ENCODE results near the gene ZNF597. TPM values are rescaled to one million over a fixed set of nuclear protein-coding genes. Genes with fewer than 3 reads are reported as not detected.

Gene ZNF597
- total RNA-seq, 4 donors from 2014 or later: 1.1 to 3.3 (median 1.8) TPM

GRCh38 chr16:3458278-3458851 lies 15.1 kb upstream of the ZNF597 start:
- no peak for TF ChIP-seq POLR2A (IDR thresholded peaks at IDR 0.05)
- TF ChIP-seq CTCF (IDR thresholded peaks at IDR 0.05): no peak
- Histone ChIP-seq H3K9me3 (no peaks in the 10 kb centered on the region), H3K27ac (peak overlapping the region; percentile 92 to 98 (median 94)), H3K27me3 (no peaks in the 10 kb centered on the region), H3K4me3 (peak overlapping the region; percentile 67 to 98 (median 80)), H3K4me1 (peaks cover 0 to 45% (median 9%) of the 10 kb centered on the region in 4 donors), H3K36me3 (no peaks in the 10 kb centered on the region)
- DNase-seq: peak in 1 of 3 donors; percentile 64

GRCh38 chr16:3457434-3458252 lies 14.3 kb upstream of the ZNF597 start:
- H3K27me3 ChIP-seq: no peaks in the 10 kb centered on the region
- TF ChIP-seq CTCF (IDR thresholded peaks at IDR 0.05): peak; percentile 35 to 69 (median 64)
- peak; percentile 49 to 58 for TF ChIP-seq POLR2A (IDR thresholded peaks at IDR 0.05)
- H3K36me3 ChIP-seq: no peaks in the 10 kb centered on the region
- peak overlapping the region; percentile 92 to 98 (median 94) for H3K27ac ChIP-seq
- peaks cover 0 to 45% (median 9%) of the 10 kb centered on the region in 4 donors for H3K4me1 ChIP-seq
- H3K9me3 ChIP-seq: no peaks in the 10 kb centered on the region
- peak; percentile 85 to 95 (median 93) for DNase-seq
- H3K4me3 ChIP-seq: peak overlapping the region; percentile 67 to 98 (median 80)

- DNase-seq: no peak
- H3K36me3 ChIP-seq: no peaks in the 10 kb centered on the region
- H3K4me1 ChIP-seq: peaks cover 0 to 24% (median 5%) of the 10 kb centered on the region in 4 donors
- H3K4me3 ChIP-seq: no peak overlapping the region
- H3K27me3 ChIP-seq: no peaks in the 10 kb centered on the region
- no peak overlapping the region for H3K27ac ChIP-seq
- H3K9me3 ChIP-seq: no peaks in the 10 kb centered on the region
- TF ChIP-seq POLR2A (IDR thresholded peaks at IDR 0.05) (no peak), CTCF (IDR thresholded peaks at IDR 0.05) (no peak)
These were observed 11.4 kb upstream of the ZNF597 start for GRCh38 chr16:3454631-3455147.

- Histone ChIP-seq H3K9me3 (no peaks in the 10 kb centered on the region), H3K4me1 (peaks cover 0 to 18% (median 3%) of the 10 kb centered on the region in 4 donors), H3K36me3 (peaks cover 0 to 4% (median 0%) of the 10 kb centered on the region in 3 donors), H3K27me3 (no peaks in the 10 kb centered on the region), H3K27ac (no peak overlapping the region), H3K4me3 (no peak overlapping the region)
- TF ChIP-seq CTCF (IDR thresholded peaks at IDR 0.05) (no peak), POLR2A (IDR thresholded peaks at IDR 0.05) (no peak)
- DNase-seq: no peak
These were observed 10.8 kb upstream of the ZNF597 start for GRCh38 chr16:3454093-3454492.

- Histone ChIP-seq H3K27me3 (no peaks in the 10 kb centered on the region), H3K36me3 (peaks cover 0 to 12% (median 0%) of the 10 kb centered on the region in 3 donors), H3K4me3 (peak overlapping the region; percentile 43 to 73 (median 57)), H3K4me1 (no peaks in the 10 kb centered on the region), H3K27ac (peak overlapping the region; percentile 67 to 86 (median 78)), H3K9me3 (no peaks in the 10 kb centered on the region)
- TF ChIP-seq CTCF (IDR thresholded peaks at IDR 0.05) (peak in 2 of 6 experiments; percentile 30 to 41), POLR2A (IDR thresholded peaks at IDR 0.05) (peak; percentile 9 to 20)
- DNase-seq: peak in 1 of 3 donors; percentile 49
These were observed 706 bp upstream of the ZNF597 start for GRCh38 chr16:3444032-3444388.

All from Peyer's patch (tissue), 4 donors.